Suprapubic skin (tissue), 4 donors: ENCODE results near the gene SEMA6B. TPM values are rescaled to one million over a fixed set of nuclear protein-coding genes. Genes with fewer than 3 reads are reported as not detected.
"Not testable (repeated sequence)": the region's sequence is repeated elsewhere in the genome, so short reads cannot be mapped to it uniquely, and the experiment has no call there.

Experiments
- DNase-seq, 2 donors: peaks; one replicate each; pipeline ENCODE4 v3.0.0-alpha.2; 2019; ENCODE audit warnings: low spot score in 2 of 2
- H3K27ac ChIP-seq: fragments of 200-600 bp; sonication (generic); one replicate; pipeline ENCODE4 v1.5.1; 2019
- H3K27me3 ChIP-seq: fragments of 200-600 bp; sonication (generic); one replicate; pipeline ENCODE4 v1.5.1; 2019
- H3K36me3 ChIP-seq: fragments of 200-600 bp; sonication (generic); one replicate; pipeline ENCODE4 v1.5.1; 2019
- H3K4me1 ChIP-seq: fragments of 200-600 bp; sonication (generic); one replicate; pipeline ENCODE4 v1.5.1; 2019
- H3K4me3 ChIP-seq: fragments of 200-600 bp; sonication (generic); one replicate; pipeline ENCODE4 v1.5.1; 2019; ENCODE audit warnings: mild to moderate bottlenecking
- H3K9me3 ChIP-seq: fragments of 200-600 bp; sonication (generic); one replicate; pipeline ENCODE4 v1.5.1; 2019
- EP300 ChIP-seq: sonication (generic); formaldehyde crosslinking; IDR thresholded peaks from one replicate; pipeline ENCODE4 v1.6.1; 2017; ENCODE audit warnings: antibody characterized with exemption
- POLR2A ChIP-seq, 2 donors: fragments of 450-650 bp; IDR thresholded peaks; one replicate each; pipeline ENCODE4 v1.6.1; 2017; ENCODE audit warnings: antibody characterized with exemption in 2 of 2, mild to moderate bottlenecking in 2 of 2, moderate library complexity in 2 of 2
- POLR2AphosphoS5 ChIP-seq, 3 donors: sonication (generic); formaldehyde crosslinking; IDR thresholded peaks; one replicate each; pipeline ENCODE4 v1.6.1; 2017; ENCODE audit warnings: antibody characterized with exemption in 3 of 3
- WGBS: methylation state at CpG from one replicate; pipeline ENCODE4 v1.1.5; 2018; 5-methylcytosine and 5-hydroxymethylcytosine counted together
- total RNA-seq, 4 donors: library from RNA; depleted of rRNA; stranded (reverse); fragments of >200 nt; gene quantifications; one replicate each; pipeline ENCODE4 v1.1.0, GENCODE V29; 2016
- TF ChIP-seq, protein P1 (sequence below), 2 donors: fragments of 200-600 bp in 1 of 2; fragments of 450-650 bp in 1 of 2; sonication (generic) in 1 of 2; IDR thresholded peaks; one replicate each; pipeline ENCODE4 v1.5.1; 2016 to 2019; ENCODE audit warnings: antibody characterized with exemption in 2 of 2, mild to moderate bottlenecking in 1 of 2, moderate library complexity in 1 of 2

The SEMA6B gene
- total RNA-seq, 4 donors from 2014 or later = 1.5 to 5.4 (median 3.3) TPM

DNA sequence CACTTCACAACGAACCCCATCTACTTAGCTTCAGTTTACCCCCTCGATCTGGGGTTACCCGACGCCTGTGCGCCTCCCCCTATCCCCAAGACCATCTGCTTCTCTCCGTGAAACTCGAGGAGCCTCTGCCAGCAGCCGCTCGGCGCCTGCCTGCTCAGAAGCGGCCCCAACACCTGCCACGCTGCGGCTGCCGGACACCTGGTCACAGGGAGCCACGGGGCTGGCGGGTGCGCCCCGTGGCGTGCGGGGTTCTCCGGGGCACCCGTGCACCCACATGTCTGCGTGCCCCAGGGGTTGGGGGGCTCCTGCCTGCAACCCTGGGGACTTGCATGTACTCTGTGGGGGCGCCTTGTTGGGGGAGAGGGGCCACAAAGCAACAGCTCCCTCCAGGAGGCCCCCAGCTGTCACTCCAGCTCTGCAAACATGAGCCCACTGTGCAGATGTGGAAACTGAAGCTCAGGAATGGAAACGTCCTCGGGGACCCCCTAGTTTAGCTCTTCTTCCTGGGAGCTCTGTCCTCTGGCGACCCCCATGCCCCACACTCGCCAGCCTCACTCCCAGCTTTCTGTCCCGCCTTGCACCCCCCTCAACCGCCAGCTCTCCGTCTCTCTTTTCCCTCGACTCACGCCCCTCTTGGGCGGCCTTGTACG is 7.0 kb upstream of the SEMA6B start:
- H3K9me3 ChIP-seq = no peaks in the 10 kb centered on the region
- TF ChIP-seq POLR2AphosphoS5 (IDR thresholded peaks at IDR 0.05) (no peak), EP300 (no peak), POLR2A (IDR thresholded peaks at IDR 0.05) (no peak)
- peaks cover 11% of the 10 kb centered on the region for H3K27me3 ChIP-seq
- H3K4me1 ChIP-seq = no peaks in the 10 kb centered on the region
- 87% methylated on average over 33 of the region's 35 CpGs for WGBS
- no peak overlapping the region for H3K4me3 ChIP-seq
- H3K27ac ChIP-seq = no peak overlapping the region
- DNase-seq = no peak
- H3K36me3 ChIP-seq = no peaks in the 10 kb centered on the region

DNA sequence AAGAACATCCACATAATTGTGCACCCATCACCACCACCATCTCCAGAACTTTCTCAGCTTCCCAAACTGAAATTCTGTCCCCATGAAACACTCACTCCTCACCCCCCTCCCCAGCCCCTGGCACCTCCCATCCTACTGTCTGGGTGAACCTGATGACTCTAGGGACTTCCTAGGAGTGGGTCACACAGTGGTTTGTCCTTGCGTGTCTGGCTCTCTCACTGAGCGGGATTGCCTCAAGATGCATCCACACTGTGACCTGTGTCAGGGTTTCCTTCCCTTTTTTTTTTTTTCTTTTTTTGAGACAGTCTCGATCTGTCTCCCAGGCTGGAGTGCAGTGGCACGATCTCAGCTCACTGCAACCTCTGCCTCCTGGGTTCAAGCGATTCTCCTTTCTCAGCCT is 4.1 kb upstream of the SEMA6B start:
- H3K4me1 ChIP-seq, H3K9me3 ChIP-seq, H3K4me3 ChIP-seq, H3K27ac ChIP-seq, H3K36me3 ChIP-seq, DNase-seq: not testable (repeated sequence)
- 83% methylated on average over 5 of the region's 5 CpGs for WGBS
- peaks cover 11% of the 10 kb centered on the region for H3K27me3 ChIP-seq

DNA sequence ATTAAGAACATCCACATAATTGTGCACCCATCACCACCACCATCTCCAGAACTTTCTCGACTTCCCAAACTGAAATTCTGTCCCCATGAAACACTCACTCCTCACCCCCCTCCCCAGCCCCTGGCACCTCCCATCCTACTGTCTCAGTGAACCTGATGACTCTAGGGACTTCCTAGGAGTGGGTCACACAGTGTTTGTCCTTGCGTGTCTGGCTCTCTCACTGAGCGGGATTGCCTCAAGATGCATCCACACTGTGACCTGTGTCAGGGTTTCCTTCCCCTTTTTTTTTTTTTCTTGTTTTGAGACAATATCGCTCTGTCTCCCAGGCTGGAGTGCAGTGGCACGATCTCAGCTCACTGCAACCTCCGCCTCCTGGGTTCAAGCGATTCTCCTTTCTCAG is 2.6 kb upstream of the SEMA6B start:
- H3K27me3 ChIP-seq = peaks cover 11% of the 10 kb centered on the region
- not testable (repeated sequence) for DNase-seq
- WGBS = 65% methylated on average over 6 of the region's 7 CpGs

DNA sequence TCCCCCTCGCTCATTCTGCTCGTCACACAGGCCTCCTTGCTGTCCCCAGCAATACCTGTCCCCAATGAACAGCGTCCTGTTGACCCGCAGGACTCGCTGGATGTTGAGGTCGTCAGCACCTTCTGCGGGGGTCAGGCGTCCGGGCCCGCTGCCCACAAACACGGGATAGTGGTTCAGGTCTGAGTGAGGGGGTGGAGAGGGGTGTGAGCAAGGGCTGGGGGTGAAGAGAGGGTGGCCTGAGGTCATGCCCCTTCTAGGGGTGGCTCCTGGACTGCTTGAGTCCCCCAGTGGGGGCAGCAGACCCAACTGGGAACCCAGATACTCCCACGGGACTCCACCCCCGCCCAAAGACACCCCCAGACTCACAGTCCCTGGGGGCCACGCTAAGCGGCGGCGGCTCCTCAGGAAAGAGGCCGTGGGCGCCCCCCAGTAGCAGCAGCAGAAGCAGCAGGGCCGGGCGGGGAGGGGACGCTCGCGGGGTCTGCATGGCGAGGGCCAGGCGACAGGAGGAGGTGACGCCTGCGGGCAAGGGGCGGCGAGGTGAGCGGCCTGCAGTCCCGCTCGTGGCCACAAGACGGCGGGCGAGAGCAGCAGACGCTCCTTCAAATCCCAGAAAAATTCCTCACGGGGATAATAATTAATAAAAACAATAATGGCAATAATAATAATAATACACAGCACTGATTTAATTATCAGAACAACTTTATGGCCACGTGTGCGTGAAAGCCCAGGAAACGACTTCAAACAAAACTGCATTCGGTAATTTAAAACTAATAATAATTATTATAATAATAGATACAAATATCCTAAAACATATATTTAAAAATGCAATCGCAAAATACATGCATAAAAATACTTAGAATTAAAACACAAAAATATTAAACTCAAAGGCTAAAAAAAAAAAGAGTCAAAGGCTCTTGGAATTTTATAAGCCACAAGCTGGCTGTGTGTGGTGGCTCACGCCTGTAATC is 1.2 kb downstream of the SEMA6B start:
- Histone ChIP-seq H3K4me1 (peaks cover 11% of the 10 kb centered on the region), H3K4me3 (peak overlapping the region; percentile 31), H3K36me3 (no peaks in the 10 kb centered on the region), H3K27me3 (no peaks in the 10 kb centered on the region), H3K27ac (no peak overlapping the region), H3K9me3 (no peaks in the 10 kb centered on the region)
- DNase-seq = no peak
- WGBS = 26% methylated on average over 32 of the region's 44 CpGs
- no peak for TF ChIP-seq EP300
- no peak for TF ChIP-seq POLR2AphosphoS5 (IDR thresholded peaks at IDR 0.05)
- no peak for TF ChIP-seq POLR2A (IDR thresholded peaks at IDR 0.05)
- TF ChIP-seq, protein P1, sequence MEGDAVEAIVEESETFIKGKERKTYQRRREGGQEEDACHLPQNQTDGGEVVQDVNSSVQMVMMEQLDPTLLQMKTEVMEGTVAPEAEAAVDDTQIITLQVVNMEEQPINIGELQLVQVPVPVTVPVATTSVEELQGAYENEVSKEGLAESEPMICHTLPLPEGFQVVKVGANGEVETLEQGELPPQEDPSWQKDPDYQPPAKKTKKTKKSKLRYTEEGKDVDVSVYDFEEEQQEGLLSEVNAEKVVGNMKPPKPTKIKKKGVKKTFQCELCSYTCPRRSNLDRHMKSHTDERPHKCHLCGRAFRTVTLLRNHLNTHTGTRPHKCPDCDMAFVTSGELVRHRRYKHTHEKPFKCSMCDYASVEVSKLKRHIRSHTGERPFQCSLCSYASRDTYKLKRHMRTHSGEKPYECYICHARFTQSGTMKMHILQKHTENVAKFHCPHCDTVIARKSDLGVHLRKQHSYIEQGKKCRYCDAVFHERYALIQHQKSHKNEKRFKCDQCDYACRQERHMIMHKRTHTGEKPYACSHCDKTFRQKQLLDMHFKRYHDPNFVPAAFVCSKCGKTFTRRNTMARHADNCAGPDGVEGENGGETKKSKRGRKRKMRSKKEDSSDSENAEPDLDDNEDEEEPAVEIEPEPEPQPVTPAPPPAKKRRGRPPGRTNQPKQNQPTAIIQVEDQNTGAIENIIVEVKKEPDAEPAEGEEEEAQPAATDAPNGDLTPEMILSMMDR (IDR thresholded peaks at IDR 0.05) = peak; percentile 92 to 100

More for the DNA sequence above, 2.6 kb upstream of the SEMA6B start:
- H3K4me1 ChIP-seq = peaks cover 11% of the 10 kb centered on the region
- not testable (repeated sequence) for H3K4me3 ChIP-seq, H3K9me3 ChIP-seq, H3K36me3 ChIP-seq, H3K27ac ChIP-seq

DNA sequence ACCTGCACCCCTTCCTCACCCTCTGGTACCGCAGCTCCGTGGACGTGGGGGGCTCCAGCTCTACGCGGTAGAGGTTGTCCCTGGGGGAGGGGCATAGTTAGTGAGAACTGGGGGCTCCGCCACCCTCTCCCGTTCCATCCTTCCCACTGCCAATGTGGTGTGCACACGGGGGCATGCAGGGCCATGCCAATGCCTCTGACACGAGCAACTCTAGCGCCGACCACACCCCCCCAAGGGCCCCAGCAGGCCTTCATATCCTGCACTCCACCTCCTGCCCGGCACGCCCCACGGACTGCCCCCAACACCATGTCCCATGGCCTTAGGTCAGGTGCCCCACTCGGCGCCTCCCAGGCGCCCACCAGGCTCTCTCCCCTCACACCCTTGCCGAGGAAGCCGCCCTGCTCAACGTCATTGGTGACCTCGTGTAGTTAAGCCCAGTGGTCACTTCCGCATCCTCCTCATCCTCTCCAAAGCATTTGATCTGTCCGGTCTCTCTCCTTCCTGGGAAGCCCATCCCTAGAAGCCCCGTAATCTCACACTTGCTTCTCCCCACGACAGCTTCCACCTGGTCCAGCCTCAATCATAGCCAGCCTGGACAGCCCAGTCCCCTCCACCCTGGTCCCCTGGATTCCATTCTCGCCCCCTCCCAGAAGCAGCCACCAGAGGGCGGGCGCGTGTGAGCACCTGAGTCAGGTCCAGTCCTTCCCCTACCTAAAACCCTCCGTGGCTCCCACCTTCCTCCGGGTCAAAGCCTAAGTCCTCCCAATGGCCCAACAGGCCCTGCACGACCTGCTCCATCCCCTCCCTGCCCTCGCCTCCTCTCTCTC is 2.1 kb downstream of the SEMA6B start:
- no peak overlapping the region for H3K27ac ChIP-seq
- H3K9me3 ChIP-seq = no peaks in the 10 kb centered on the region
- DNase-seq = no peak
- H3K4me1 ChIP-seq = peaks cover 11% of the 10 kb centered on the region
- H3K4me3 ChIP-seq = no peak overlapping the region
- H3K27me3 ChIP-seq = no peaks in the 10 kb centered on the region
- no peaks in the 10 kb centered on the region for H3K36me3 ChIP-seq
- TF ChIP-seq EP300 (no peak), POLR2AphosphoS5 (IDR thresholded peaks at IDR 0.05) (no peak), POLR2A (IDR thresholded peaks at IDR 0.05) (no peak)
- TF ChIP-seq, protein P1 (IDR thresholded peaks at IDR 0.05) = no peak
- WGBS = 75% methylated on average over 33 of the region's 33 CpGs

DNA sequence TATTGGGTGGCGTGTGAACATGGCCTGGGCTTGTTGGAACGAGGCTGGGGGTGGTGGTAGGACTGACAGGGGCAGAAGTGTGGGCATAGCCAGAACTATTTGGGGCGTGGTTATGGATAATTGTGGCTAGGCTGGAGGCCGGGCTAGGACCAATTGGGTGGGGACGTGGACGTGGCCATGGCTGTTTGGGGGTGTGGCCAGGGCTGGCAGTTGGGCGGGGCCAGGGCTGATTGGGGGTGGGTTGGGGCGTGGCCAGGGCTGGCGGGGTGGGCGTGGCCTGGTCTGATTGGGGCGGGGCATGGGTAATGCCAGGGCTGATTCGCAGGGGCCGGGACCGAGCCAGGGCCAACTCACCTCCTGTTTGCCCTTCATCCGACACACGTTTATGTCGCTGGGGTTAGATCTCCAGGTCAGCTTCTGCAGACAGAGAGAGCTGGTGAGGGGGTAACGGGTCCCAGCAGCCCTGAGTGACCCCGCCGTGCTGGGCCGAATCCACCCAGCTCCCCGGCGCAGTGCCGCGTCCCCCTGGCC is 2.8 kb downstream of the SEMA6B start:
- Histone ChIP-seq H3K27ac (no peak overlapping the region), H3K4me1 (peaks cover 11% of the 10 kb centered on the region), H3K9me3 (no peaks in the 10 kb centered on the region), H3K36me3 (no peaks in the 10 kb centered on the region), H3K4me3 (no peak overlapping the region), H3K27me3 (peaks cover 7% of the 10 kb centered on the region)
- TF ChIP-seq POLR2AphosphoS5 (IDR thresholded peaks at IDR 0.05) = no peak
- TF ChIP-seq EP300 = no peak
- TF ChIP-seq POLR2A (IDR thresholded peaks at IDR 0.05) = no peak
- TF ChIP-seq, protein P1 (IDR thresholded peaks at IDR 0.05) = no peak
- no peak for DNase-seq
- WGBS = 63% methylated on average over 22 of the region's 25 CpGs
